K562 (cell line): ENCODE measurements around the gene NDUFS8. TPM values are rescaled to one million over a fixed set of nuclear protein-coding genes. Genes with fewer than 3 reads are reported as not detected.

Experiments used
- ATAC-seq: fragments of 200-7000 bp; cut with Tn5 transposase; 3 replicates; pipeline ENCODE4 v1.9.1; 2020; ENCODE audit warnings: moderate library complexity
- BruUV-seq: library from RNA; stranded (reverse); fragments of 400-500 nt; replicated peaks from 2 replicates; lab custom pipeline; 2021; lab: Mats Ljungman, UMichigan
- CTCF ChIA-PET: fragments of 300-600 bp; formaldehyde crosslinking; extraction: SDS; loops from one replicate; lab custom pipeline; 2021; ENCODE audit warnings: low intra/inter-chr PET ratio; lab: Yijun Ruan, JAX
- POLR2A ChIA-PET: fragments of 300-600, 350-650 bp; sonication (Branson Sonifier 250); formaldehyde crosslinking; extraction: SDS; loops from one replicate; lab custom pipeline; 2021; ENCODE audit warnings: antibody characterized with exemption, inconsistent platforms; lab: Yijun Ruan, JAX
- DNase-seq, 4 experiments: peaks; one replicate each; pipeline versions ENCODE4 v3.0.0 to v3.0.0-alpha.2; 2011 to 2018; ENCODE audit warnings: low spot score in 3 of 4, mixed read lengths in 3 of 4; ENCODE audit errors: extremely low read depth in 1 of 4
- FAIRE-seq: peaks from 2 replicates; lab custom pipeline; 2011; peaks lifted over from hg19 to GRCh38; lab: Jason Lieb, UNC
- H2AFZ ChIP-seq: 2 replicates; pipeline ENCODE4 v1.6.0; 2011; ENCODE audit warnings: low read depth, low read length, control low read depth, inconsistent platforms
- H3K27ac ChIP-seq: fragments of 200-600 bp; 3 replicates; pipeline ENCODE4 v1.8.0; 2011; ENCODE audit warnings: low read depth, mild to moderate bottlenecking, control low read depth, inconsistent platforms, low read length, moderate library complexity, mixed read lengths; ENCODE audit errors: extremely low read depth
- H3K27me3 ChIP-seq, 2 experiments: fragments of 300-600 bp in 1 of 2; 2 replicates in 1 of 2; 3 replicates in 1 of 2; pipeline versions ENCODE4 v1.6.0 to v1.8.0; 2011; ENCODE audit warnings: inconsistent platforms in 2 of 2, low read length in 2 of 2, mild to moderate bottlenecking in 1 of 2, mixed read lengths in 1 of 2, moderate library complexity in 1 of 2; ENCODE audit not compliant: control insufficient read depth in 2 of 2, insufficient read depth in 2 of 2
- H3K36me3 ChIP-seq: fragments of 300-600 bp; 3 replicates; pipeline ENCODE4 v1.8.0; 2011; ENCODE audit warnings: mild to moderate bottlenecking, low read length, inconsistent platforms; ENCODE audit not compliant: control insufficient read depth, insufficient read depth
- H3K4me1 ChIP-seq, 2 experiments: fragments of 200-600 bp in 1 of 2; replicated peaks in 1 of 2; 2 replicates in 1 of 2; 3 replicates in 1 of 2; pipeline versions ENCODE4 v1.5.1 to v1.8.0; 2011; ENCODE audit warnings: inconsistent platforms in 2 of 2, low read length in 2 of 2, mild to moderate bottlenecking in 1 of 2, mixed read lengths in 1 of 2, moderate library complexity in 1 of 2; ENCODE audit not compliant: control insufficient read depth in 2 of 2, insufficient read depth in 2 of 2
- H3K4me2 ChIP-seq: 2 replicates; pipeline ENCODE4 v1.6.1; 2011; ENCODE audit warnings: low read length, control low read depth, inconsistent platforms, mixed read lengths; ENCODE audit not compliant: insufficient read depth
- H3K4me3 ChIP-seq: fragments of 200-600 bp; sonication (generic), shearing (Covaris generic); 2 replicates; pipeline ENCODE4 v1.5.1; 2016; ENCODE audit warnings: control low read depth, inconsistent platforms
- H3K79me2 ChIP-seq: fragments of 200-600 bp; 3 replicates; pipeline ENCODE4 v1.8.0; 2011; ENCODE audit warnings: low read length, inconsistent platforms; ENCODE audit not compliant: control insufficient read depth, insufficient read depth
- H3K9ac ChIP-seq, 2 experiments: 2 replicates each; pipeline versions ENCODE4 v1.6.0 to v1.6.1; 2011; ENCODE audit warnings: low read depth in 2 of 2, low read length in 2 of 2, control low read depth in 1 of 2, inconsistent platforms in 1 of 2, mild to moderate bottlenecking in 1 of 2, mixed read lengths in 1 of 2; ENCODE audit not compliant: insufficient read depth in 1 of 2
- H3K9me1 ChIP-seq: one replicate; pipeline ENCODE4 v1.6.0; 2011; ENCODE audit warnings: inconsistent platforms, mild to moderate bottlenecking, low read length, moderate library complexity; ENCODE audit not compliant: control insufficient read depth, insufficient read depth
- H3K9me3 ChIP-seq: replicated peaks from 2 replicates; pipeline ENCODE4 v1.5.1; 2011; ENCODE audit warnings: low read depth, low read length, inconsistent platforms; ENCODE audit not compliant: control insufficient read depth, insufficient read depth
- H4K20me1 ChIP-seq: replicated peaks from 2 replicates; pipeline ENCODE4 v1.6.1; 2011; ENCODE audit warnings: low read length, inconsistent platforms, mixed read lengths; ENCODE audit not compliant: control insufficient read depth, insufficient read depth
- BCOR ChIP-seq: fragments of 450-650 bp; IDR thresholded peaks from 2 replicates; pipeline ENCODE4 v1.6.1; 2016
- GATAD2B ChIP-seq: fragments of 450-650 bp; IDR thresholded peaks from 2 replicates; pipeline ENCODE4 v1.6.1; 2017; ENCODE audit warnings: mild to moderate bottlenecking, borderline replicate concordance
- HDAC1 ChIP-seq, 2 experiments: fragments of 450-650 bp; IDR thresholded peaks; 2 replicates each; pipeline ENCODE4 v1.6.1; 2016 to 2017; ENCODE audit warnings: inconsistent platforms in 1 of 2, mild to moderate bottlenecking in 1 of 2, moderate library complexity in 1 of 2
- HDAC2 ChIP-seq: fragments of 450-650 bp; IDR thresholded peaks from 2 replicates; pipeline ENCODE4 v1.6.1; 2016; ENCODE audit warnings: mild to moderate bottlenecking
- HDGF ChIP-seq: fragments of 450-650 bp; IDR thresholded peaks from 2 replicates; pipeline ENCODE4 v1.6.1; 2016
- IRF2 ChIP-seq: sonication (generic); formaldehyde crosslinking; IDR thresholded peaks from 2 replicates; pipeline ENCODE4 v1.8.1; 2022; ENCODE audit warnings: mild to moderate bottlenecking, missing genetic modification reagents
- KDM1A ChIP-seq, 2 experiments: fragments of 450-650 bp; IDR thresholded peaks; 2 replicates each; pipeline ENCODE4 v1.6.1; 2016; ENCODE audit warnings: mild to moderate bottlenecking in 2 of 2
- MAFK ChIP-seq: IDR thresholded peaks from 2 replicates; pipeline ENCODE4 v1.6.1; 2011; ENCODE audit warnings: low read length, improper control_type of control experiment
- MTA3 ChIP-seq: fragments of 450-650 bp; formaldehyde crosslinking; IDR thresholded peaks from 2 replicates; pipeline ENCODE4 v1.6.1; 2017; ENCODE audit warnings: mild to moderate bottlenecking, borderline replicate concordance
- NELFE ChIP-seq: IDR thresholded peaks from 2 replicates; pipeline ENCODE4 v1.6.1; 2011; ENCODE audit warnings: mild to moderate bottlenecking; ENCODE audit not compliant: insufficient read depth, insufficient read length
- POLR2H ChIP-seq: IDR thresholded peaks from 2 replicates; pipeline ENCODE4 v1.6.1; 2016; ENCODE audit warnings: missing genetic modification characterization, low read depth, mild to moderate bottlenecking, control low read depth, missing compliant biosample characterization, moderate library complexity
- PTBP1 ChIP-seq: fragments of 200-400 bp; formaldehyde crosslinking; IDR thresholded peaks from 2 replicates; pipeline ENCODE4 v1.6.1; 2017; ENCODE audit warnings: low read depth, low read length
- RBM22 ChIP-seq: fragments of 200-400 bp; formaldehyde crosslinking; IDR thresholded peaks from 2 replicates; pipeline ENCODE4 v1.6.1; 2018; ENCODE audit warnings: low read length, low read depth; ENCODE audit not compliant: poor library complexity, severe bottlenecking
- RCOR1 ChIP-seq, 2 experiments: IDR thresholded peaks; 2 replicates each; pipeline ENCODE4 v1.6.1; 2012; ENCODE audit warnings: low read depth in 2 of 2, low read length in 2 of 2, borderline replicate concordance in 1 of 2, improper control_type of control experiment in 1 of 2
- SMARCA5 ChIP-seq: fragments of 450-650 bp; IDR thresholded peaks from 2 replicates; pipeline ENCODE4 v1.6.1; 2016
- SOX6 ChIP-seq: fragments of 450-650 bp; IDR thresholded peaks from 2 replicates; pipeline ENCODE4 v1.6.1; 2014; ENCODE audit warnings: mild to moderate bottlenecking
- TEAD1 ChIP-seq, 2 experiments: fragments of 450-650 bp in 1 of 2; sonication (generic) in 1 of 2; formaldehyde crosslinking; IDR thresholded peaks; 2 replicates each; pipeline versions ENCODE4 v1.4.0 to v1.8.0; 2020 to 2022; ENCODE audit warnings: mild to moderate bottlenecking in 2 of 2, missing genetic modification reagents in 1 of 2
- ZFP36 ChIP-seq: fragments of 150-350 bp; IDR thresholded peaks from 2 replicates; pipeline ENCODE4 v1.6.1; 2018; ENCODE audit warnings: low read length, low read depth; ENCODE audit not compliant: partially characterized antibody
- ZNF124 ChIP-seq: sonication (generic); formaldehyde crosslinking; IDR thresholded peaks from 2 replicates; pipeline ENCODE4 v1.8.1; 2022; ENCODE audit warnings: missing genetic modification reagents
- ZNF347 ChIP-seq: fragments of 450-650 bp; formaldehyde crosslinking; IDR thresholded peaks from 2 replicates; pipeline ENCODE4 v1.4.0; 2020; ENCODE audit warnings: low read depth, mild to moderate bottlenecking, moderate library complexity
- ZNF436 ChIP-seq: fragments of 250-450, 450-650 bp; sonication (Bioruptor Pico); formaldehyde crosslinking; IDR thresholded peaks from 2 replicates; pipeline ENCODE4 v1.7.0; 2020; ENCODE audit warnings: mild to moderate bottlenecking
- ZNF764 ChIP-seq: fragments of 250-450 bp; sonication (Bioruptor Pico); IDR thresholded peaks from 2 replicates; pipeline ENCODE4 v1.4.0; 2020; ENCODE audit warnings: low read depth, mild to moderate bottlenecking, moderate library complexity
- WGBS: fragments of 100-300 bp; shearing (Covaris generic); methylation state at CpG from one replicate; pipeline ENCODE4 v1.1.6; 2016; ENCODE audit warnings: low coverage, mixed read lengths; ENCODE audit not compliant: insufficient coverage; ENCODE audit errors: missing lambda C conversion rate; 5-methylcytosine and 5-hydroxymethylcytosine counted together
- in situ Hi-C: fragments of 300-500 bp; cut with MboI; formaldehyde crosslinking; loops from 4 replicates; pipeline ENCODE4 v1.15.0; 2018; ENCODE audit warnings: inconsistent platforms, mixed read lengths
- intact Hi-C: fragments of 100-400 bp; cut with micrococcal nuclease; formaldehyde crosslinking; loops from 2 replicates; pipeline ENCODE4 v1.14.2; 2022
- polyA plus RNA-seq, 8 experiments: library from polyadenylated mRNA; depleted of rRNA in 4 of 8; stranded (reverse) in 5 of 8; unstranded in 3 of 8; fragments of >200 nt; fragmentation: Nextera tagmentation in 2 of 8; fragmentation: Illumina TruSeq in 1 of 8; extraction: Ambion mirVana in 2 of 8; extraction: Trizol in 1 of 8; gene quantifications; 2 replicates each; pipeline versions ENCODE4 v1.2.1 to v1.2.3, GENCODE V29; 2011 to 2014; ENCODE audit warnings: inconsistent platforms in 1 of 8, missing spikeins in 1 of 8
- total RNA-seq, 7 experiments: library from RNA; depleted of rRNA in 6 of 7; stranded (reverse); fragments of >200 nt in 6 of 7; fragmentation: Illumina TruSeq in 2 of 7; extraction: Trizol in 2 of 7; gene quantifications; 2 replicates each; pipeline versions ENCODE4 v1.2.1 to v1.2.3, GENCODE V29; 2011 to 2021; ENCODE audit warnings: low replicate concordance in 1 of 7
- TF ChIP-seq, protein P1 (sequence below): fragments of 450-650 bp; IDR thresholded peaks from 2 replicates; pipeline ENCODE4 v1.7.0; 2016; ENCODE audit warnings: borderline replicate concordance
- TF ChIP-seq, protein P2 (sequence below): sonication (generic); formaldehyde crosslinking; IDR thresholded peaks from 2 replicates; pipeline ENCODE4 v1.9.0; 2022; ENCODE audit warnings: mild to moderate bottlenecking, missing genetic modification reagents

Gene NDUFS8
- total and polyA plus RNA-seq, 9 of the 15 experiments (the other 6 are each of a cell fraction or from before 2014, with no cell fraction given) = 36.5 to 351 (median 101) TPM

- Histone ChIP-seq H3K4me1 (peaks cover 44 to 88% of the 10 kb centered on the region in 2 experiments), H3K9me1 (no peaks in the 10 kb centered on the region), H3K9me3 (no peaks in the 10 kb centered on the region), H3K4me3 (no peak overlapping the region), H3K27me3 (no peaks in the 10 kb centered on the region), H2AFZ (no peak overlapping the region), H3K36me3 (peaks cover 56% of the 10 kb centered on the region; the same call in 2 of the 3 replicates), H4K20me1 (peaks cover 4% of the 10 kb centered on the region; the same call in 1 of the 2 replicates), H3K9ac (peak overlapping the region; percentile 10 to 90; a peak in 3 of 4 replicates), H3K4me2 (no peak overlapping the region; the same call in 1 of the 2 replicates), H3K27ac (peak overlapping the region; percentile 83; the same call in 2 of the 3 replicates), H3K79me2 (peaks cover 37% of the 10 kb centered on the region)
- TF ChIP-seq MTA3 (no peak), MAFK (no peak), HDAC1 (IDR thresholded peaks at IDR 0.05) (0 out of 4 replicates have a peak, but pooled peaks of 1 of the 2 experiments have one; percentile 19), RCOR1 (IDR thresholded peaks at IDR 0.05; ENCODE audit: borderline replicate concordance in 1 of 2, low read depth in 2 of 2, low read length in 2 of 2) (peak in 1 of 2 experiments; percentile 61; a peak in 1 of 4 replicates), NELFE (no peak), RBM22 (no peak), ZNF347 (CRISPR knock-in tag) (no peak), KDM1A (IDR thresholded peaks at IDR 0.05) (peak; percentile 82 to 87), GATAD2B (no peak), SOX6 (no peak), ZNF124 (no peak), SMARCA5 (peak; percentile 82), ZNF764 (CRISPR knock-in tag) (no peak), ZFP36 (peak; percentile 99), HDAC2 (peak; percentile 73; the same call in 1 of the 2 replicates), BCOR (peak; percentile 97), HDGF (0 out of 2 replicates have a peak, but pooled peaks have one; percentile 29), PTBP1 (0 out of 2 replicates have a peak, but pooled peaks have one; percentile 71), ZNF436 (CRISPR knock-in tag) (peak; percentile 86), POLR2H (no peak), IRF2 (no peak), TEAD1 (CRISPR knock-in tag; IDR thresholded peaks at IDR 0.05) (peak in 1 of 2 experiments; percentile 83; a peak in 2 of 4 replicates)
- TF ChIP-seq, protein P1, sequence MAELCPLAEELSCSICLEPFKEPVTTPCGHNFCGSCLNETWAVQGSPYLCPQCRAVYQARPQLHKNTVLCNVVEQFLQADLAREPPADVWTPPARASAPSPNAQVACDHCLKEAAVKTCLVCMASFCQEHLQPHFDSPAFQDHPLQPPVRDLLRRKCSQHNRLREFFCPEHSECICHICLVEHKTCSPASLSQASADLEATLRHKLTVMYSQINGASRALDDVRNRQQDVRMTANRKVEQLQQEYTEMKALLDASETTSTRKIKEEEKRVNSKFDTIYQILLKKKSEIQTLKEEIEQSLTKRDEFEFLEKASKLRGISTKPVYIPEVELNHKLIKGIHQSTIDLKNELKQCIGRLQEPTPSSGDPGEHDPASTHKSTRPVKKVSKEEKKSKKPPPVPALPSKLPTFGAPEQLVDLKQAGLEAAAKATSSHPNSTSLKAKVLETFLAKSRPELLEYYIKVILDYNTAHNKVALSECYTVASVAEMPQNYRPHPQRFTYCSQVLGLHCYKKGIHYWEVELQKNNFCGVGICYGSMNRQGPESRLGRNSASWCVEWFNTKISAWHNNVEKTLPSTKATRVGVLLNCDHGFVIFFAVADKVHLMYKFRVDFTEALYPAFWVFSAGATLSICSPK = no peak
- TF ChIP-seq, protein P2, sequence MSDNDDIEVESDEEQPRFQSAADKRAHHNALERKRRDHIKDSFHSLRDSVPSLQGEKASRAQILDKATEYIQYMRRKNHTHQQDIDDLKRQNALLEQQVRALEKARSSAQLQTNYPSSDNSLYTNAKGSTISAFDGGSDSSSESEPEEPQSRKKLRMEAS (CRISPR knock-in tag) = 0 out of 2 replicates have a peak, but pooled peaks have one; percentile 21
- no peak for DNase-seq
- intact Hi-C loops (no loop called here), in situ Hi-C loops (no loop called here)
- no TSS peak for BruUV-seq
- ChIA-PET CTCF (no interaction called here), POLR2A (interaction anchor here (2.2 to 4.9 kb wide), 2 partner anchors 11 kb away, joined by 10 to 55 read pairs; partner anchors contain the start of gene NDUFS8)
- FAIRE-seq = no peak
- no peak for ATAC-seq
- 82% methylated on average over 12 of the region's 12 CpGs for WGBS
These were observed 11.2 kb downstream of the NDUFS8 start for GRCh38 chr11:68041617-68042218.
